Glomerular visceral epithelial cell (primary cell): ENCODE results near the gene NFATC3.
A peak's percentile ranks its signal among the peaks of the same experiment; 100 is the strongest.

ENCODE experiments used
- DNase-seq: peaks from one replicate; pipeline ENCODE4 v3.0.0-alpha.2; 2016; ENCODE audit errors: extremely low spot score

Gene NFATC3

DNA sequence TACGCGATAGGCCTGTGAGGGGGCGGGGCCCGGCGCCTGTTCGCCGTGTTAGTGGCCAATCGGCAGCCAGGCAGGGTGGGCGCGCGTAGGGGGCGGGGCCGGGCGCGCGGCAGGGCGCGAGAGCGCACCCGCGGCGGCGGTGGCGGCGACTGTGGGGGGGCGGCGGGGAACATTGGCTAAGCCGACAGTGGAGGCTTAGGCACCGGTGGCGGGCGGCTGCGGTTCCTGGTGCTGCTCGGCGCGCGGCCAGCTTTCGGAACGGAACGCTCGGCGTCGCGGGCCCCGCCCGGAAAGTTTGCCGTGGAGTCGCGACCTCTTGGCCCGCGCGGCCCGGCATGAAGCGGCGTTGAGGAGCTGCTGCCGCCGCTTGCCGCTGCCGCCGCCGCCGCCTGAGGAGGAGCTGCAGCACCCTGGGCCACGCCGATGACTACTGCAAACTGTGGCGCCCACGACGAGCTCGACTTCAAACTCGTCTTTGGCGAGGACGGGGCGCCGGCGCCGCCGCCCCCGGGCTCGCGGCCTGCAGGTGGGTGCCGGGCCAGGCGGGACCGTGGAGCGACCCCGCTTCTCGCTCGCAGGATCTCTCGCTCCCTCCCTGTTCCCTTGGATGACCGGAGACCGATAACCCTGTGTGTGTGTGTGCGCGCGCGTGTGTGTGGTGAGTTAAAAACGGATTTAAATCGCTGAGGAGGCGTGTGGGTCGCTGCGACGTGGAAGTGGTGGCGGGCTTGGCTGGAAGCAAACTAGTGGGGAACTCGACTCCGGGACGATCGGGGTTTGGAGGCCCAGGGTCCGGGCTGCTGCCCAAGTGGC, at the start of gene NFATC3:
NFATC3 (plus strand) TSS at position 112 of the 813 bp plus-strand sequence; CDS start at position 424, 312 bp downstream.
- peak; percentile 97 for DNase-seq

- DNase-seq: no peak
Observed at GRCh38 chr16:68037841-68038597, 47.2 kb upstream of the NFATC3 start.

GRCh38 chr16:68040506-68041288, 44.5 kb upstream of the NFATC3 start:
- peak; percentile 74 for DNase-seq

DNA sequence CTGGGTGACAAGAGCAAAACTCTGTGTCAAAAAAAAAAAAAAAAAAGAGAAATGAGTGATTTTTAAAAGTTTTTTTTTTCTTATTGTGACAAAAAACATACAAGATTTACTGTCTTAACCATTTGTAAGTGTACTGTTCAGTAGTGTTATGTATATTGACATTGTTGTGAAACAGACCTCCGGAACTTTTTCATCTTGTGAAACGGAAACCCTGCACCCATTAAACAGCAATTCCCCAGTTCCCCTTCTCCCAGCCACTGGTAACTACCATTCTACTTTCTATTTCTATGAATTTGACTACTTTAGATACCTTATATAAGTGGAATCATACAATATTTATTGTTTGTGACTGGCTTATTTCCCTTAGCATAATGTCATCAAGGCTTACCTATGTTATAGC, 43.4 kb upstream of the NFATC3 start:
- DNase-seq: no peak

DNA sequence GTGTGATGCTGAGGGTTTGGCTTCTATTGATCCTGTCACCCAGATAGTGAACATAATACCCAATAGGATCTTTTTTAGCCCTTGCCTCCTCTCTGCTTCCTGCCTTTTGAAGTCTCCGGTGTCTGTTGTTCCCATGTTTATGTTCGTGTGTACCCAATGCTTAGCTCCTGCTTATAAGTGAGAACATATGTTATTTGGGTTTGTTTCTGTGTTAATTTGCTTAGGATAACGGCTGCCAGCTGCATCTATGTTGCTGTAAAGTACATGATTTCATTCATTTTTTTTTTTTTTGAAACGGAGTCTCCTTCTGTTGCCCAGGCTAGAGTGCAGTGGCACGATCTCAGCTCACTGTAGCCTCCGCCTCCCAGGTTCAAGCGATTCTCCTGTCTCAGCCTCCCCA, 39.1 kb upstream of the NFATC3 start:
- no peak for DNase-seq

DNA sequence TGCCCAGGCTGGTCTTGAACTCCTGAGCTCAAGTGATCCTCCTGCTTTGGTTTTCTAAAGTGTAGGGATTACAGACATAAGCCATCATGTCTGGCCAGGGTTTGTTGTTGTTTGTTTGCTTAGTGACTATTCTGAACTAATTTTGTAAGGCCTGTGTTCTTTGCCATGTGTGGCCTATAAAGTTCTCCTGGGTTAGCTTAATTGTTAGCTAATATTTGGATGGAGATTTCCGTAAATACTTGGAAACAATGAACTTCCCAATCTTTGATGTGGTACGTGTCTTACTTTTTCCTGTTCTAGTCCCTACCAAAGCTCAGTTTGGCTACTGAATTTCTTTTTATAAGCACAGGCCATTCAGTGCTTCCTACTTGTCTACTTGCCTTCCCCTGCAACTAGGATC, 37.2 kb upstream of the NFATC3 start:
- no peak for DNase-seq

GRCh38 chr16:68049449-68049848, 35.7 kb upstream of the NFATC3 start:
- DNase-seq: no peak

DNA sequence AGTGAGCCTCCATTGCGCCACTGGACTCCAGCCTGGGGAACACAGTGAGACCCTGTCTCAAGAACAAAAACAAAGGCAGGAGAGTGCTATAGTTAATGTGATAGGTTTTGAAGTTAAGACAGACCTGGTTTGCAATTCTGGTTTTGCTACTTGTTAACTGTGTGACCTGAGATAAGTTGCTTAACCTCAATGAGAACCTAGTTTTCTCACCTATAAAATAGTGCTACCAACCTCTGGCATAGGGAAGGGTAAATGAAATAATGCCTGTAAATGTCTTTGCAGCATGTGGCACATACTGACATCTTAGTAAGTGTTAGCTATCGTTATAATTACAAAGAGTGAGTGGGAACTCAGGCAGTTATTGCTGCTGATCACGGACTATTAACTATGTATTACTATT, 29.8 kb upstream of the NFATC3 start:
- no peak for DNase-seq

DNA sequence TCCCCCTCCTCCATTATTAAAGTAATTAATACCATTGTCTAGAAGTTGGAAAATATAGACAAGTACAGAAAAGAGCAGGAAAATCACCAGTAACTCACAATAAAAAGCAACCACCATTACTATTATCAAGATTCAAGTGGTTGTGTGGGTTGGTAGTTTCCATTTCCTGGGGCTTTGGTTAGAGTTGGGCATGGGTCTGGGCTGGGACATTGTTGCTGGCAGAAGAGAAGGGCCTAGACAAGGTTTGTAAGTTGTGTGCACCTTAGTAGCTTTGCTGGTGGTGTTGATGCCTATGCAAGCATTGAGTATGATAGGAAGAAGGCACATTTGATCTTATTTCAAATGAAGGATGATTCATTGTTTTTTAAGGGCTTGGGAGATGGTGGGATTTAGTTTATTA, 25.4 kb upstream of the NFATC3 start:
- DNase-seq: no peak

DNA sequence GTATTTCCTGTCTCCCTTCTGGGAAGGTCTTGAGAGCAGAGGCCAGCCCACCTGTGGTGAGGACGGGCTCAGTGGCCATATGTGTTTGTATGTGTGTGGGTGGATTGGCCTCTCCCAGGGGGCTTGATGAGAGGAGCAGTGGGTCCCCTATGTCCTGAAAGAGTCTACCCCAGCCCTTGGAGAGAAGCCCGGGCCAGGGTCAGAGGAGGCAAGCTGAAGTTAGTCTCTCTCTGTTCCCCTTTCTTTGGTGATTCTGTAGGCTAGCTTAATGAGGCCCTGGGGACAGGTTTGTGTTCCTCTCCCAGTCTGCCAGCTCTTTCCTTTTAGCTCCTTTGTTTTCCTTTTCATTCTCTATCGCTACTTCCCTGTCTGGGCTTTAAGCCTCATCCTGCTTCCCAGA, 23.8 kb upstream of the NFATC3 start:
- no peak for DNase-seq

GRCh38 chr16:68062910-68063393, 22.2 kb upstream of the NFATC3 start:
- DNase-seq: no peak

- DNase-seq: peak; percentile 70
Observed at GRCh38 chr16:68064791-68065365, 20.3 kb upstream of the NFATC3 start.

- no peak for DNase-seq
Observed at GRCh38 chr16:68065716-68066305, 19.4 kb upstream of the NFATC3 start.

DNA sequence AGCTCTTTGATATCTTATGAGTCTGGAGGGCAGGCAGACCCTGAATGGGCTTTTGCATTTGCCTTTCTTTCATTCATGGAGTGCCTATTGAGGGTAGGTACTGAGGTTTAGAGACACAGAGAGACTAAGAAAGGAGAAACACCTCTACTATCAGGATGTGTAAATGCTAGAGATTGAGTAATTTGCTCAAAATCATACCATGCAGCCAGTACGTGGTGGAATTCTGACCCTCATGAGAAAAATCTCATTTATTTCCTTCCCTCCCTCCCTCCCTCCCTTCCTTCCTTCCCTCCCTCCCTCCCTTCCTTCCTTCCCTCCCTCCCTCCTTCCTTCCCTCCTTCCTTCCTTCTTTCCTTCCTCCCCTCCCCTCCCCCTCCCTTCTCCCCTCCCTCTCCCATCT, 18.4 kb upstream of the NFATC3 start:
- DNase-seq: no peak

DNA sequence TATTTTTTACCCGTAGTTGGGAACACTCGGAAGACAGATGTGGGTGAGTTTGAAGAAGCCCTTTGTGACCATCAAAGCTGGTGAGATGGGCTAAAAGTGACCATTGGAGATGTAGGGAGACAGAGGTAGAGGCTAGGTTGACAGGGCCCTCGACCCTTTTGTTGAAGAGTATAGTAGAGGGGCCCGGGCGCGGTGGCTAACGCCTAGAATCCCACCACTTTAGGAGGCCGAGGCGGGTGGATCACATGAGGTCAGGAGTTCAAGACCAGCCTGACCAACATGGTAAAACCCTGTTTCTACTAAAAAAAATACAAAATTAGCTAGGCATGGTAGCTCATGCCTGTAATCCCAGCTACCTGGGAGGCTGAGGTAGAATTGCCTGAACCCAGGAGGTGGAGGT, 16.2 kb upstream of the NFATC3 start:
- no peak for DNase-seq

GRCh38 chr16:68069511-68070248, 15.5 kb upstream of the NFATC3 start:
- no peak for DNase-seq

GRCh38 chr16:68070249-68070730, 14.9 kb upstream of the NFATC3 start:
- no peak for DNase-seq

- DNase-seq: no peak
Observed at GRCh38 chr16:68070806-68071517, 14.2 kb upstream of the NFATC3 start.

DNA sequence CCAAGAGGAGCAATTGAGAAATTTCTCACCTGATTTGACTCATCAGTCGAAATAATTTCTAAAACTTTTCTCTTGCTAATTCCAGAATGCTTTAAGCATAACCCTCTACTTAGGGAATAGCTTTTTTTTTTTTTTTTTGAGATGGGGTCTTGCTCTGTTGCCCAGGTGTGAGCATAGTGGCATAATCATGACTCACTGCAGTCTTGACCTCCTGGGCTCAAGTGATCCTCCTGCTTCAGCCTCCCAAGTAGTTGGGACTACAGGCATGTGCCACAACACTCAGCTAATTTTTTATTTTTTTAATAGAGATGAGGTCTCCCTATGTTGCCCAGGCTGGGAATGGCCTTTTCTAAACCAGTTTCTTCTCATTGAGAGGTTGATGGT, 13.7 kb upstream of the NFATC3 start:
- no peak for DNase-seq
